OCI-LY3 (cell line): ENCODE results near the gene CDKN2B.

ENCODE experiments used
- EZH2phosphoT487 ChIP-seq: fragments of 200-600 bp; shearing (Covaris generic); IDR thresholded peaks from 2 replicates; pipeline ENCODE4 v1.6.1; 2018; ENCODE audit warnings: antibody characterized with exemption, mixed run types, low read depth
- TF ChIP-seq, protein P1 (sequence below): fragments of 200-600, 300-600 bp; sonication (generic); IDR thresholded peaks from 2 replicates; pipeline ENCODE4 v1.5.1; 2014; ENCODE audit warnings: antibody characterized with exemption, low read length, low read depth

DNA sequence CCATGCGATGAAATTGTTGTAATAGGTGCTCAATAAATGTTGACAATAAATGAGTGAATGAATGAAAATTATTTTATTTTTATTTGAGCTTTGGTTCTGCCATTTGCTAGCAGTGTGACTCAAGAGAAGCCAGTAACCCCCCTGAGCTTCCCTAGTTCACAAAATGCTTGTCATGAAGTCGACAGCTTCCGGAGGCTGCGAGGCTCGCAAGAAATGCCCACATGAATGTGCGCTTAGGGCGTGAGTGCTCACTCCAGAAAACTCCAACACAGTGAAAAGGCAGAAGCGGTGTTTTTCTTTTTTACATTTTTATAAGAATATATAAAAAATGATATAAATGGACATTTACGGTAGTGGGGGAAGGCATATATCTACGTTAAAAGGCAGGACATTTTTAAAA lies 41.4 kb downstream of the CDKN2B start:
- TF ChIP-seq, protein P1, sequence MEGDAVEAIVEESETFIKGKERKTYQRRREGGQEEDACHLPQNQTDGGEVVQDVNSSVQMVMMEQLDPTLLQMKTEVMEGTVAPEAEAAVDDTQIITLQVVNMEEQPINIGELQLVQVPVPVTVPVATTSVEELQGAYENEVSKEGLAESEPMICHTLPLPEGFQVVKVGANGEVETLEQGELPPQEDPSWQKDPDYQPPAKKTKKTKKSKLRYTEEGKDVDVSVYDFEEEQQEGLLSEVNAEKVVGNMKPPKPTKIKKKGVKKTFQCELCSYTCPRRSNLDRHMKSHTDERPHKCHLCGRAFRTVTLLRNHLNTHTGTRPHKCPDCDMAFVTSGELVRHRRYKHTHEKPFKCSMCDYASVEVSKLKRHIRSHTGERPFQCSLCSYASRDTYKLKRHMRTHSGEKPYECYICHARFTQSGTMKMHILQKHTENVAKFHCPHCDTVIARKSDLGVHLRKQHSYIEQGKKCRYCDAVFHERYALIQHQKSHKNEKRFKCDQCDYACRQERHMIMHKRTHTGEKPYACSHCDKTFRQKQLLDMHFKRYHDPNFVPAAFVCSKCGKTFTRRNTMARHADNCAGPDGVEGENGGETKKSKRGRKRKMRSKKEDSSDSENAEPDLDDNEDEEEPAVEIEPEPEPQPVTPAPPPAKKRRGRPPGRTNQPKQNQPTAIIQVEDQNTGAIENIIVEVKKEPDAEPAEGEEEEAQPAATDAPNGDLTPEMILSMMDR: no peak
- TF ChIP-seq EZH2phosphoT487: no peak
